Measurements from ENCODE around the gene BABAM2. TPM values are rescaled to one million over a fixed set of nuclear protein-coding genes. Genes with fewer than 3 reads are reported as not detected.
A peak's percentile ranks its signal among the peaks of the same experiment; 100 is the strongest.

BABAM2 gene
- total RNA-seq, 1 experiment from 2014 or later, result 46.1 TPM

DNA sequence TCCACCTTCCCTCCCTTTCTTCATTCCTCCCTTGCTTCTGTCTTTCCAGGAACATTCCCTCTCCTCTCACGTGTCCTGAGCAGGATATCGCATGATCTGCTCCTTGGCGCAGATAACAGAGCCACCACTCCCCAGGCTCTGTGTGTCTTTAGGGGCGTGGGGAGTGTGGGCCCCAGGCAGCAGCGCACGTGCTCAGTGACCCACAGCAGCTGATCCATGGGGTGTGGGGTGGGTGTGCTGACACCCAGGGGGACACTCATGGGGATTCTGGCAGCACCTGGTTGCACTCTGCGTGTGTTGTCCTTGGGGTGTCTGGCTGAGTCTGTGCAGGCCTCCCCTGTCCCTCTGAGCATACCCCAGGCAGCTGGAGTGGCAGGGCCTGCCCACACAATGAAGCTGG, 492.2 kb downstream of the BABAM2 start:
- no peaks in the 10 kb centered on the region for H3K9me2 ChIP-seq (ENCODE audit: insufficient read depth)
- H3K27me3 ChIP-seq (ENCODE audit: insufficient read depth, low read depth), result no peaks in the 10 kb centered on the region
- no peaks in the 10 kb centered on the region for H3K79me2 ChIP-seq (ENCODE audit: low read depth)
- no peak for DNase-seq
- H3K36me3 ChIP-seq (ENCODE audit: low read depth), result no peaks in the 10 kb centered on the region
- intact Hi-C loops (cut with micrococcal nuclease; ENCODE audit: unreplicated experiment), result no loop called here
- H3K4me1 ChIP-seq (replicated peaks; ENCODE audit: insufficient read depth), result peaks cover 42% of the 10 kb centered on the region
- BruUV-seq (replicated peaks), result no TSS peak
- H2AFZ ChIP-seq, result no peak overlapping the region
- no peak overlapping the region for H3K27ac ChIP-seq
- TF ChIP-seq, protein P1, sequence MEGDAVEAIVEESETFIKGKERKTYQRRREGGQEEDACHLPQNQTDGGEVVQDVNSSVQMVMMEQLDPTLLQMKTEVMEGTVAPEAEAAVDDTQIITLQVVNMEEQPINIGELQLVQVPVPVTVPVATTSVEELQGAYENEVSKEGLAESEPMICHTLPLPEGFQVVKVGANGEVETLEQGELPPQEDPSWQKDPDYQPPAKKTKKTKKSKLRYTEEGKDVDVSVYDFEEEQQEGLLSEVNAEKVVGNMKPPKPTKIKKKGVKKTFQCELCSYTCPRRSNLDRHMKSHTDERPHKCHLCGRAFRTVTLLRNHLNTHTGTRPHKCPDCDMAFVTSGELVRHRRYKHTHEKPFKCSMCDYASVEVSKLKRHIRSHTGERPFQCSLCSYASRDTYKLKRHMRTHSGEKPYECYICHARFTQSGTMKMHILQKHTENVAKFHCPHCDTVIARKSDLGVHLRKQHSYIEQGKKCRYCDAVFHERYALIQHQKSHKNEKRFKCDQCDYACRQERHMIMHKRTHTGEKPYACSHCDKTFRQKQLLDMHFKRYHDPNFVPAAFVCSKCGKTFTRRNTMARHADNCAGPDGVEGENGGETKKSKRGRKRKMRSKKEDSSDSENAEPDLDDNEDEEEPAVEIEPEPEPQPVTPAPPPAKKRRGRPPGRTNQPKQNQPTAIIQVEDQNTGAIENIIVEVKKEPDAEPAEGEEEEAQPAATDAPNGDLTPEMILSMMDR (conservative IDR thresholded peaks at IDR 0.05), result no peak
- TF ChIP-seq EZH2 (IDR thresholded peaks at IDR 0.05; ENCODE audit: low read depth), result no peak
- CTCF ChIA-PET, result no interaction called here
- no peak overlapping the region for H3K4me2 ChIP-seq
- POLR2A ChIA-PET (ENCODE audit: unreplicated experiment), result no interaction called here
- H3F3A ChIP-seq (ENCODE audit: insufficient read depth, low read depth), result peaks cover 19% of the 10 kb centered on the region; the same call in 1 of the 2 replicates
- H4K20me1 ChIP-seq (ENCODE audit: insufficient read depth), result no peaks in the 10 kb centered on the region
- H3K4me3 ChIP-seq, result no peak overlapping the region
- no peaks in the 10 kb centered on the region for H3K9me3 ChIP-seq (ENCODE audit: insufficient read depth, low read depth)

DNA sequence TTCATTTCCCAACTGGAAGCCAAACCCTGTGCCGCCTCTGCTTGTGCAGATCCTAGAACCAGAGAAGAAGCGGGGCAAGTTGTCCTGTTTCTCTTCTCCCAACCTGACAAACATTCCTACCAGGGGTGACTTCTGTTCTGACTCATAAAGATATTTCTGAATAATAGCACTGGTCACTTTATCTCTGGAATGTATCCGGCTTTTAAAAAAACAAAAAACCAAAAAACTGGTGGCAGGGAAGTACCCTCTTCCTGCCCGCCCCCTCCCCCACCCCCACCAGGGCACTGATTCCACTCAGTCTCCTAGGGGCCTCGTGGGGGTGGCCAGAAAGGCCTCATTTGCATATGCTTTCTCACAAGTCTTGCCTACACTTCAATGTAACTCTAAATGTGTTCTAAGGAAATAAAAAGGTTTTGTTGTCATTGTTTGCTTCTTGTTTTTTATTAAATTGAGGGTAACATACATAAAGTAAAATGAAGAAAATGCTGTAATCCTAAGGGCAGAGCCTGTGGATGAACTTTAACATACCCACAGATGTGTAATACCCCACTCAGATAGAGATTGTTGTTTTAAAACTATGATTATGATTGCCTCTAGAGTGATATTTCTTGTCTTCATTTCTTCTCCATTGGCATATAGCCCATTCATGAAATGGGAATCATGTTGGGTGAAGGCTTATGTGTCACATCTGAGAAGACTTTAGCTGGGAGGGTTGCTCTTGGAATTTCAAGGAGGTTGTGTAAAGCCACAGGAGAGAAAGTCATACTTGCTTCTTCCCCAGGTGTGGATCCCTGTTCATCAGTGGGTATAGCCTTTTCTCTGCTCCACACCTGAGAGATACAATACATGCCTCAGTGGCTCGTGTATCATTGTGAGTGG, 496.8 kb downstream of the BABAM2 start:
- no peak for TF ChIP-seq EZH2 (IDR thresholded peaks at IDR 0.05; ENCODE audit: low read depth)
- TF ChIP-seq, protein P1 (conservative IDR thresholded peaks at IDR 0.05), result no peak
- Histone ChIP-seq H3K36me3 (ENCODE audit: low read depth) (no peaks in the 10 kb centered on the region), H3K9me3 (ENCODE audit: insufficient read depth, low read depth) (no peaks in the 10 kb centered on the region), H3K9me2 (ENCODE audit: insufficient read depth) (no peaks in the 10 kb centered on the region), H3K27me3 (ENCODE audit: insufficient read depth, low read depth) (no peaks in the 10 kb centered on the region), H3K4me3 (peak overlapping the region; percentile 26; the same call in 1 of the 2 replicates), H3K27ac (peak overlapping the region; percentile 89), H2AFZ (peak overlapping the region; percentile 51; the same call in 1 of the 2 replicates), H4K20me1 (ENCODE audit: insufficient read depth) (no peaks in the 10 kb centered on the region), H3K4me1 (replicated peaks; ENCODE audit: insufficient read depth) (peaks cover 47% of the 10 kb centered on the region), H3F3A (ENCODE audit: insufficient read depth, low read depth) (peaks cover 56% of the 10 kb centered on the region), H3K4me2 (peak overlapping the region; percentile 66), H3K79me2 (ENCODE audit: low read depth) (peaks cover 6% of the 10 kb centered on the region; the same call in 1 of the 2 replicates)
- peak; percentile 31 to 94 for DNase-seq
- BruUV-seq (replicated peaks), result no TSS peak
- intact Hi-C loops (cut with micrococcal nuclease; ENCODE audit: unreplicated experiment), result no loop called here
- POLR2A ChIA-PET (ENCODE audit: unreplicated experiment), result no interaction called here
- CTCF ChIA-PET, result no interaction called here

Small RNA genes within 50 kb of the gene (microRNA-seq; reads per million reads assigned to microRNA genes)
- gene MIR4263 (ENCODE audit: borderline number of aligned reads, borderline replicate concordance), result not detected

Other genes starting within 250 kb of the BABAM2 start
- 29.3 and 33.0 TPM in 2 replicates for gene SUPT7L, start 227.1 kb upstream of the BABAM2 start, total RNA-seq (2021)
- 18.5 and 22.7 TPM in 2 replicates for gene SLC4A1AP, start 226.8 kb upstream of the BABAM2 start, total RNA-seq (2021)
- gene MRPL33, start 119.0 kb upstream of the BABAM2 start, total RNA-seq (2021), result 81.9 and 86.3 TPM in 2 replicates
- gene RBKS, start 342 bp upstream of the BABAM2 start, total RNA-seq (2021), result 4.5 and 6.8 TPM in 2 replicates